ENCODE data around the gene PGAM5. TPM values are rescaled to one million over a fixed set of nuclear protein-coding genes. Genes with fewer than 3 reads are reported as not detected.

PGAM5 gene
- total and polyA plus RNA-seq, 7 experiments from 2014 or later: 15.3 to 51.7 (median 21.4) TPM

- DNase-seq: no peak
- Histone ChIP-seq H3K27ac (ENCODE audit: low read depth, low read length) (no peak overlapping the region), H3K27me3 (ENCODE audit: control insufficient read depth in 2 of 2, insufficient read depth in 2 of 2, low read length in 2 of 2) (no peaks in the 10 kb centered on the region), H3K4me3 (ENCODE audit: low read length) (no peak overlapping the region), H3K36me3 (ENCODE audit: control insufficient read depth in 2 of 3, insufficient read depth in 3 of 3, low read length in 3 of 3) (peaks cover 0 to 3% (median 0%) of the 10 kb centered on the region in 3 experiments), H3K9me3 (ENCODE audit: control insufficient read depth in 2 of 3, low read length in 3 of 3) (no peaks in the 10 kb centered on the region), H3K4me1 (ENCODE audit: control insufficient read depth in 2 of 2, insufficient read depth in 2 of 2, low read length in 2 of 2) (no peaks in the 10 kb centered on the region)
- ATAC-seq: no peak
- H3K4me3 Mint-ChIP-seq: no peak overlapping the region
- intact Hi-C loops (cut with micrococcal nuclease): no loop called here
- peaks cover 0 to 4% (median 0%) of the 10 kb centered on the region in 7 donors for H3K4me1 Mint-ChIP-seq
- peaks cover under 1 to 33% (median 22%) of the 10 kb centered on the region in 5 donors for H3K36me3 Mint-ChIP-seq
- H3K27ac Mint-ChIP-seq: no peak overlapping the region
- ChIA-PET POLR2A (no interaction called here), CTCF (no interaction called here)
- no peaks in the 10 kb centered on the region for H3K27me3 Mint-ChIP-seq
- H3K9me3 Mint-ChIP-seq: peaks cover 0 to 2% (median 0%) of the 10 kb centered on the region in 11 donors
Observed at GRCh38 chr12:132698341-132698740, 12.3 kb upstream of the PGAM5 start.

GRCh38 chr12:132700212-132700822, 10.3 kb upstream of the PGAM5 start:
- H3K4me3 Mint-ChIP-seq: no peak overlapping the region
- Histone ChIP-seq H3K36me3 (ENCODE audit: control insufficient read depth in 2 of 3, insufficient read depth in 3 of 3, low read length in 3 of 3) (peaks cover 0 to 3% (median 0%) of the 10 kb centered on the region in 3 experiments), H3K4me1 (ENCODE audit: control insufficient read depth in 2 of 2, insufficient read depth in 2 of 2, low read length in 2 of 2) (no peaks in the 10 kb centered on the region), H3K4me3 (ENCODE audit: low read length) (no peak overlapping the region), H3K9me3 (ENCODE audit: control insufficient read depth in 2 of 3, low read length in 3 of 3) (no peaks in the 10 kb centered on the region), H3K27ac (ENCODE audit: low read depth, low read length) (no peak overlapping the region), H3K27me3 (ENCODE audit: control insufficient read depth in 2 of 2, insufficient read depth in 2 of 2, low read length in 2 of 2) (no peaks in the 10 kb centered on the region)
- no peak for DNase-seq
- no peaks in the 10 kb centered on the region for H3K27me3 Mint-ChIP-seq
- peaks cover 7 to 47% (median 28%) of the 10 kb centered on the region in 5 donors for H3K36me3 Mint-ChIP-seq
- no peak for ATAC-seq
- peaks cover 0 to 10% (median 0%) of the 10 kb centered on the region in 11 donors for H3K9me3 Mint-ChIP-seq
- intact Hi-C loops (cut with micrococcal nuclease): no loop called here
- peaks cover 0 to 7% (median 0%) of the 10 kb centered on the region in 7 donors for H3K4me1 Mint-ChIP-seq
- CTCF ChIA-PET: no interaction called here
- POLR2A ChIA-PET: no interaction called here
- H3K27ac Mint-ChIP-seq: no peak overlapping the region

- ATAC-seq: no peak
- Mint-ChIP-seq H3K36me3 (peaks cover 11 to 43% (median 27%) of the 10 kb centered on the region in 5 donors), H3K9me3 (peaks cover 0 to 22% (median 7%) of the 10 kb centered on the region in 11 donors), H3K27ac (no peak overlapping the region), H3K4me1 (peaks cover 0 to 7% (median 0%) of the 10 kb centered on the region in 7 donors), H3K4me3 (no peak overlapping the region), H3K27me3 (no peaks in the 10 kb centered on the region)
- Histone ChIP-seq H3K36me3 (ENCODE audit: control insufficient read depth in 2 of 3, insufficient read depth in 3 of 3, low read length in 3 of 3) (no peaks in the 10 kb centered on the region), H3K4me1 (ENCODE audit: control insufficient read depth in 2 of 2, insufficient read depth in 2 of 2, low read length in 2 of 2) (no peaks in the 10 kb centered on the region), H3K27ac (ENCODE audit: low read depth, low read length) (no peak overlapping the region), H3K9me3 (ENCODE audit: control insufficient read depth in 2 of 3, low read length in 3 of 3) (peaks cover 0 to 9% (median 0%) of the 10 kb centered on the region in 3 experiments), H3K4me3 (ENCODE audit: low read length) (no peak overlapping the region), H3K27me3 (ENCODE audit: control insufficient read depth in 2 of 2, insufficient read depth in 2 of 2, low read length in 2 of 2) (no peaks in the 10 kb centered on the region)
- CTCF ChIA-PET: no interaction called here
- POLR2A ChIA-PET: interaction anchor here (1.0 kb wide), 2 partner anchors 8 to 68 kb away, joined by 3 read pairs; partner anchors contain the start of gene PGAM5
- no peak for DNase-seq
- intact Hi-C loops (cut with micrococcal nuclease): no loop called here
Observed at GRCh38 chr12:132702640-132703039, 8.0 kb upstream of the PGAM5 start.

- H3K4me1 Mint-ChIP-seq: peaks cover 0 to 7% (median 3%) of the 10 kb centered on the region in 7 donors
- CTCF ChIA-PET: no interaction called here
- H3K36me3 ChIP-seq (ENCODE audit: control insufficient read depth in 2 of 3, insufficient read depth in 3 of 3, low read length in 3 of 3): no peaks in the 10 kb centered on the region
- intact Hi-C loops (cut with micrococcal nuclease): no loop called here
- H3K4me3 Mint-ChIP-seq: no peak overlapping the region
- H3K4me1 ChIP-seq (ENCODE audit: control insufficient read depth in 2 of 2, insufficient read depth in 2 of 2, low read length in 2 of 2): no peaks in the 10 kb centered on the region
- no peak overlapping the region for H3K4me3 ChIP-seq (ENCODE audit: low read length)
- ATAC-seq: no peak
- H3K27me3 ChIP-seq (ENCODE audit: control insufficient read depth in 2 of 2, insufficient read depth in 2 of 2, low read length in 2 of 2): no peaks in the 10 kb centered on the region
- H3K27ac ChIP-seq (ENCODE audit: low read depth, low read length): no peak overlapping the region
- H3K36me3 Mint-ChIP-seq: peaks cover 15 to 37% (median 30%) of the 10 kb centered on the region in 5 donors
- H3K9me3 ChIP-seq (ENCODE audit: control insufficient read depth in 2 of 3, low read length in 3 of 3): peaks cover 0 to 19% (median 5%) of the 10 kb centered on the region in 3 experiments
- no peak for DNase-seq
- POLR2A ChIA-PET: interaction anchor here (1.3 kb wide), 1 partner anchor 13 kb away, joined by 3 read pairs; no protein-coding TSS in a partner anchor
- H3K27me3 Mint-ChIP-seq: no peaks in the 10 kb centered on the region
- H3K9me3 Mint-ChIP-seq: peaks cover 3 to 32% (median 16%) of the 10 kb centered on the region in 11 donors
- peak overlapping the region in 2 of 9 donors; percentile 14 to 38 for H3K27ac Mint-ChIP-seq
Observed at GRCh38 chr12:132703641-132704040, 7.0 kb upstream of the PGAM5 start.

- ATAC-seq (no peak), DNase-seq (no peak)
- peak overlapping the region in 6 of 9 donors; percentile 19 to 82 (median 72) for H3K27ac Mint-ChIP-seq
- no peaks in the 10 kb centered on the region for H3K27me3 Mint-ChIP-seq
- H3K4me3 Mint-ChIP-seq: peak overlapping the region in 6 of 10 donors; percentile 8 to 58 (median 25)
- Histone ChIP-seq H3K36me3 (ENCODE audit: control insufficient read depth in 2 of 3, insufficient read depth in 3 of 3, low read length in 3 of 3) (no peaks in the 10 kb centered on the region), H3K4me3 (ENCODE audit: low read length) (no peak overlapping the region), H3K9me3 (ENCODE audit: control insufficient read depth in 2 of 3, low read length in 3 of 3) (peaks cover 0 to 24% (median 5%) of the 10 kb centered on the region in 3 experiments), H3K27ac (ENCODE audit: low read depth, low read length) (no peak overlapping the region), H3K27me3 (ENCODE audit: control insufficient read depth in 2 of 2, insufficient read depth in 2 of 2, low read length in 2 of 2) (no peaks in the 10 kb centered on the region), H3K4me1 (ENCODE audit: control insufficient read depth in 2 of 2, insufficient read depth in 2 of 2, low read length in 2 of 2) (peaks cover 6 to 11% of the 10 kb centered on the region in 2 donors)
- CTCF ChIA-PET: no interaction called here
- peaks cover 15 to 26% (median 22%) of the 10 kb centered on the region in 5 donors for H3K36me3 Mint-ChIP-seq
- peaks cover 3 to 47% (median 20%) of the 10 kb centered on the region in 11 donors for H3K9me3 Mint-ChIP-seq
- POLR2A ChIA-PET: no interaction called here
- H3K4me1 Mint-ChIP-seq: peaks cover 5 to 19% (median 13%) of the 10 kb centered on the region in 7 donors
- intact Hi-C loops (cut with micrococcal nuclease): no loop called here
Observed at GRCh38 chr12:132707241-132707640, 3.4 kb upstream of the PGAM5 start.

- no peaks in the 10 kb centered on the region for H3K27me3 Mint-ChIP-seq
- H3K4me1 Mint-ChIP-seq: peaks cover 7 to 27% (median 17%) of the 10 kb centered on the region in 7 donors
- DNase-seq: no peak
- Histone ChIP-seq H3K27me3 (ENCODE audit: control insufficient read depth in 2 of 2, insufficient read depth in 2 of 2, low read length in 2 of 2) (no peaks in the 10 kb centered on the region), H3K9me3 (ENCODE audit: control insufficient read depth in 2 of 3, low read length in 3 of 3) (peaks cover 0 to 24% (median 5%) of the 10 kb centered on the region in 3 experiments), H3K36me3 (ENCODE audit: control insufficient read depth in 2 of 3, insufficient read depth in 3 of 3, low read length in 3 of 3) (no peaks in the 10 kb centered on the region), H3K4me3 (ENCODE audit: low read length) (no peak overlapping the region), H3K4me1 (ENCODE audit: control insufficient read depth in 2 of 2, insufficient read depth in 2 of 2, low read length in 2 of 2) (peaks cover 6 to 11% of the 10 kb centered on the region in 2 donors), H3K27ac (ENCODE audit: low read depth, low read length) (no peak overlapping the region)
- peaks cover 3 to 47% (median 20%) of the 10 kb centered on the region in 11 donors for H3K9me3 Mint-ChIP-seq
- CTCF ChIA-PET: no interaction called here
- intact Hi-C loops (cut with micrococcal nuclease): no loop called here
- POLR2A ChIA-PET: no interaction called here
- ATAC-seq: no peak
- H3K36me3 Mint-ChIP-seq: peaks cover 15 to 26% (median 22%) of the 10 kb centered on the region in 5 donors
- H3K27ac Mint-ChIP-seq: peak overlapping the region in 5 of 9 donors; percentile 14 to 87 (median 26)
- peak overlapping the region in 3 of 10 donors; percentile 9 to 87 (median 13) for H3K4me3 Mint-ChIP-seq
Observed at GRCh38 chr12:132708150-132708549, 2.5 kb upstream of the PGAM5 start.
